NCI-H510A (cell line): ENCODE data around the gene TRMT11.
A peak's percentile ranks its signal among the peaks of the same experiment; 100 is the strongest.
"Not testable (repeated sequence)": the region's sequence is repeated elsewhere in the genome, so short reads cannot be mapped to it uniquely, and the experiment has no call there.

Experiments
- DNase-seq: peaks from one replicate; lab custom pipeline; 2025; lab: John Stamatoyannopoulos, UW

The TRMT11 gene

DNA sequence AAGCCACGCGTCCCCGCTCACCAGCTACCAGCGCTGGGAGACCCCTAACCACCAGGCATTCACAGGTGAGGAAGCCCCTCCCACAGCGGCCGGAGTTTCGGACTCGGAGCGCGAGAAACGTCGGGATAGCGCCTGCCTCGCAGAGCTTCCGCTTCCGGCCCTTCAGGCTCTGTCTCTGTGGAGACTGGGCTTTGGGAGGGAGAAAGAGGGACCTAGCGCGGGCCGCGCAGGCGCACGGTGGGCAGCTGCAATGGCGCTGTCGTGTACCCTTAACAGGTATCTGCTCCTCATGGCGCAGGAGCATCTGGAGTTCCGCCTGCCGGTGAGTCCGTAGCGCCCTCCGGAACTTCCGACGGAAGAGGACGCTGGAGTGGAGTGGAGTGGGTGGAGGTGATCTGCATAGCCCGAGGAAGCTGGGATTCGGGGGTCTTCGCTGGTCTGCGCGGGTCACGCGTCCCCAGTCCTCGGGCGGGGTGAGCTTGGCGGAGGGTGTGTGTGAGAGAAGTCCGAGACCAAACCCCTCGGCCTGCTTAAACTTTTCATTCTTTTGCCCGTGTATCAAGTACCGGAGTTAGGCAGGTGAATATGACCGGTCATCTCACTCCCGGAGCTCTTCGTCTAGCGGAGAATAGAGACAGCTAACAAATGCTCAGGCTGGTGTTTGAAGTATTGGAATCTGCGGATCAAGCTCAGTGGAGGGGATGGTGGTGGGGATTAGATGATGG, at the start of gene TRMT11:
TSS of gene TRMT11 (plus strand) at position 240 of the 725 bp plus-strand sequence. CDS start at position 251, 11 bp downstream.
- peak; percentile 85 for DNase-seq

GRCh38 chr6:125939026-125939425, 47.3 kb upstream of the TRMT11 start:
- no peak for DNase-seq

GRCh38 chr6:125939791-125940190, 46.5 kb upstream of the TRMT11 start:
- no peak for DNase-seq

DNA sequence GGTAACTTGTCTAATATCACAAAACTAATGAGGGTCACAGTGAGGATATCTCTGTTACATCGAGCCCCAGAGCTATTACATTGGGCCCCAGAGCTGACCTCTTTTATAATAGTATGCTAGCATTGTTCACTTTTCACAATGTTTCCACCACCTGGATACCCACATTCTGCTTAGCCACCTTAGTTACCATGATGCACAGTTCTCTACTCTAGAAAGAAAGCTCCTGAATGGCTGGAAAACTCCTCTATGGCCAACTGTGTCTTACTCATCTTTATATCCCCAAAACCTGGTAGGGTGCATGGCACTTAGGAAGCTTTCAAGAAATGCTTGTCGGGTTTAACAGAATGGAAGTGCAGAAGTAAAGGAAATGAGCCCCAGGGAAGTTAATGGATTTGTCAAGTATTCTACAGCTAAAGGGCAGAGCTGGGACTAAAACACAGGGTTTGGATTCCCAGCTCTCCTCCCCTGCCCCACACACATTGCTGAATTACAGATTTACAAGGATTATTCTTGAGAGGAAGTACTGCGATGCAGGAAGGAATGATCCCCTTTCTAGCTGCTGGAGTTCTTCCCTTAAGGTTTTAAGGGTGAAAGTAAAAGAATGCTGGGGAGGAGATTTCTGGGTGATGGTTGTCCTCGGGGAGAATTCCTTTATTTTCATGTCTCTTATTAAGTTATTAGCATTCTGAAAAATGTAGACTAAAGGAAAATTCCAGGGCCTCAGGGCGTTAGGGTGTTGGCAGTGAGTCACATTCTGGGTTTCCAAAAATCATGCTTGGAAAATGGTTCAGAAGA, 45.9 kb upstream of the TRMT11 start:
- DNase-seq, result no peak

DNA sequence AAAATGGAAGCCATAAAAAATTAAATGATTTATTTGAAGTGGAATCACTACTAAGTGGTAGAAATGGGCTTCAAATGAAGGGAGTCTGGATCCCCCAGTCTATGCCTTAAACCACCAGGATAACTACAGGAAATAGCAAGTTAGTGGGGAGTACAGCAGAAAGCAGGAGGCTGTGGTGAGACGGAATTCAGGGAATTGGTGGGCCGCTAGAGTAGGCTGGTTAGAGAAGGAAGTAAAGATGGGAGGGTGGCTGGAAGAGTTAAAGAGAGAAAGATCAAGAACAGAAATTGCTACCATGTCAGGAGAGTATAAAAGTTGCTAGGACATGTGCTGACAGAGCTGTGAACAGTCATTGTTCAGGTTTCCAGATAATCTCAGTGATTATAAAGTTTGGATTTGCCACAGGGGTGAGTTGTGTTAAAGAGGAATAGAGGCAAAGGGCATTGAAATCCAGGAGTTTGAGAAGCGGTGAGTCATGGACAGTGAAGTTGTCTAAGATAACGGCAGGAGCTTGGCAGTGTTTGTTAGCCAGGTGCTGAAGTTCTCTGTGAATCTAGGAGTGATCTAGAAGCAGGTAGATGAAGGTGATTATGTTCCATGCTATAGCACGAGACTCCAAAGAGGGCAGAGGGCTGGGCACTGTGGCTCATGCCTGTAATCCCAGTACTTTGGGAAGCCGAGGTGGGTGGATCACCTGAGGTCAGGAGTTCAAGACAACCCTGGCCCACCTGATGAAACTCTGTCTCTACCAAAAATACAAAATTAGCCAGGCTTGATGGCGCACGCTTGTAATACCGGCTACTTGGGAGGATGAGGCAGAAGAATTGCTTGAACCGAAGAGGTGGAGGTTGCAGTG, 43.4 kb upstream of the TRMT11 start:
- DNase-seq, result no peak

DNA sequence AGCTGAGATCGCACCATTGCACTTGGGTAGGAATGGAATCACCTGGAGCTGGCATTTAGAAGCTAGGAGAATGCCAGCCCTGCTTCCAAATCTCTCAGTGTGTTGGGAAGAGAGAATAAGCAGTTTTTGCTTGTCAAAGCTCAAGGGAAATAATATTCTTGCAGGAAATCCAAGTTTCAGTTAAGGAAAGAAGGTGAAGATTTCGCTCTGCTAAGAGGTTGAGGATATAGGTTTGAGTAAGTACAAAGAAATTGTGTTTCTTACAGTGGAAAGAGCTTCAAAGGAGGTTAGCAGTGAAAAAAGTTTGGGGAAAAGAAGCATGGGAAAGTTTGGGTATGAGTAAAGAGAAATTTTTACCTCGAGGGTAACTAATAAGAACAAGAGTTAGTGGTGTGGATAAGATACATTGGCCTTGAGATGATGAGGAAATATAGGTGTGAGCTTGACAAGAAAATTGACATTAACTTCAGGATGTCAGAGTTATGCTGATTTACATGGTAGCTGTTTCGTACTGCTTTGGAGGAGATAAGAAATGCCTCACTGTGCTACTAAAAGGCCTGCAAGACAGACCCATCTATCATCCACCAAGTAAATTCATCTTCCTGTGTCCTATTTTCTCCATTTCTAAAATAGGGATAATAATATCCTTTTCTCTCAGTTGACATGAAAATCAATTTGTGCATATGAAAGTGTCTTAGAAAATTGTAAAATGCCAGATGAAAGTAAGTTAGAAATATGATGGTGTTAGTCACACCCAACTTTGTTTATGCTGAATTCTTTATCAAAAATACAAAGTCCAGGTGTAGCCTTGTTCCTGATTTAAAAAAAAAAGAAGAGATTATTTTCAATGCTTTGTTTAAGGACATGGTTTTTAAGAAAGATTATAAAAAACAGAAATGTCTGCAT, 42.6 kb upstream of the TRMT11 start:
- DNase-seq, result no peak

- DNase-seq, result no peak
These were observed 41.9 kb upstream of the TRMT11 start for GRCh38 chr6:125944434-125944816.

GRCh38 chr6:125944896-125945295, 41.4 kb upstream of the TRMT11 start:
- no peak for DNase-seq

GRCh38 chr6:125945378-125946141, 40.8 kb upstream of the TRMT11 start:
- no peak for DNase-seq

- no peak for DNase-seq
These were observed 38.7 kb upstream of the TRMT11 start for GRCh38 chr6:125947615-125948014.

DNA sequence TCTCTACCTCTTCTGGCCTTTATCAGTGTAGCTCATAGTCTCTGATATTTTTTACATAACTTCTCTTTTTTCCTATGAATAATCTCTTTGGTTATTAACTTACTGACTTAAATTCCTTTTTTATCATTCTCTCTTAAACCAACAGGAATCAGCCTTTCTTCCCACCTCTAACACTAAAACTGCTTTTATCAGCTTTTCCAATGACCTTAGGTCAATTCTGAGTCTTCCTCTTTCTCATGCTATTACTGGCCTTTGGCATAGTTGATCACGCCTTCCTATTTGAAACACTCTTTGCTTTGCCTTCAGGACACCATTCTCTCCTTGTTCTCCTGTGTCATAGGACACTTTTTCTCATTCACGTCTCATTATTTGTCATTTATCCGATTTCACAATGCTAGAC, 37.9 kb upstream of the TRMT11 start:
- DNase-seq, result no peak

GRCh38 chr6:125949069-125949468, 37.3 kb upstream of the TRMT11 start:
- no peak for DNase-seq

DNA sequence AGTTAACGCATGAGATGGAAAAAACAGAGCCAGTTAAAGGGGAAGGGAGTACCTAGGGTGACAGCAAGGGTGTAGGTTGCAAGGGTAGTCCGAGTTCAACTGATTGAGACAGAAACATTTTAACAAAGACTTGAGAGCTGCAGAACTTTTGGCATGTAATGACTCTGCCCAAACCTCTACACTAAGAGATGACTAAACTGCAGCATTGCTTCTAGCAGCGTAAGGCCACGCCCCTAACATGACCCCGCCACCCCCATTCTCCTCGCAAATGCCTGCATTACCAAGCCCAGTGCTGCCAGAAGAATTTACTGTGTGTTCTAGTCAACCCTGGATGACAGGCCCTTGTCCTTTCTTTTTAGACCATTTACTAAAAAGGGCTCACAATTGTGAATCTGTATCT, 36.0 kb upstream of the TRMT11 start:
- DNase-seq, result no peak

- not testable (repeated sequence) for DNase-seq
These were observed 35.6 kb upstream of the TRMT11 start for GRCh38 chr6:125950716-125951115.

- no peak for DNase-seq
These were observed 35.0 kb upstream of the TRMT11 start for GRCh38 chr6:125951323-125951722.

GRCh38 chr6:125952764-125953501, 33.4 kb upstream of the TRMT11 start:
- DNase-seq, result peak; percentile 14

DNA sequence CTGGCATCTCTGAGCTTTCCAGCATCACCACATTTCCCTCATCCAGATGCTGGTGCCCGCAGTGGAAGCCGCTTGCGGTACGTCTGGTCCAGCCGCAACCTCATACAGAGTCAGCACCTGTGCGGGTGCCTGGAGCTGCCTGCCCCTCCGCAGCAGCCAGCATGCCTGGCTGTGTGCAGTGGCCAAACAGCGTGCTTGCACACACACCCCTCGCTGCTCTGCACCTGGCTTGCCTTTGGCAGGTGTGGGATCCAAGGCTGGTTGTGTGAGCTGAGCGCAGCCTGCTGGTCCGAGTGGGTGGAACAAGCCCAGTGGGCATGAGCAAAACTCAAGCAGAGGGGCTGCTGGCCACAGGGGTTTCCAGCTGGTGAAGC, 32.9 kb upstream of the TRMT11 start:
- DNase-seq, result peak; percentile 52

- DNase-seq, result no peak
These were observed 31.5 kb upstream of the TRMT11 start for GRCh38 chr6:125954735-125955339.

DNA sequence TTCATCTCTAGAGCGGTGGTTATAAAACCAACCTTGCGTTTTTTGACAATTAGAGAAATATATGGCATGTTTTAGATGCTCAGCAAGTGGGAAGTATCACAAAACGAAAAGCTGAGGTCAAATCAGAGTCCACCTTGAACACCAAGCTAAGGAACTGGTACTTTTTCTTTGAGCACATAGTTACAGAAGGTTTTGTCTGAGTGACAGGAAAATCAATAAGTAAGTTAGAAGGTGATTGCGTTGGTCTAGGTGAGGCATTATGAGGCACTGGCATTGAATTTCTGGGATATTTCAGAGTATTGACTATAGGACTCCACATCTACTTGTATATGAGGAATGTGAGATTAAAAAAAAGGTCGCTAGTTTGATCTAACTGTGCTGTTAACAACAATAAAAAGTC, 30.4 kb upstream of the TRMT11 start:
- no peak for DNase-seq
